Endodermal cell (in vitro differentiated cells): ENCODE measurements around the gene MTFMT. TPM values are rescaled to one million over a fixed set of nuclear protein-coding genes. Genes with fewer than 3 reads are reported as not detected.
A peak's percentile ranks its signal among the peaks of the same experiment; 100 is the strongest.

Experiments
- DNase-seq: peaks from one replicate; pipeline ENCODE4 v3.0.0-alpha.2; 2017
- H3K27ac ChIP-seq: 2 replicates; pipeline ENCODE4 v1.5.1; 2013; ENCODE audit warnings: mild to moderate bottlenecking, low read depth, low read length, moderate library complexity
- H3K27me3 ChIP-seq: 2 replicates; pipeline ENCODE4 v1.6.1; 2013; ENCODE audit warnings: mild to moderate bottlenecking, low read length, moderate library complexity; ENCODE audit not compliant: insufficient read depth, control insufficient read depth, poor library complexity, severe bottlenecking
- H3K36me3 ChIP-seq: 2 replicates; pipeline ENCODE4 v1.7.0; 2013; ENCODE audit warnings: mild to moderate bottlenecking, low read length, moderate library complexity; ENCODE audit not compliant: control insufficient read depth, insufficient read depth
- H3K4me1 ChIP-seq: one replicate; pipeline ENCODE4 v1.7.0; 2013; ENCODE audit warnings: low read length; ENCODE audit not compliant: control insufficient read depth, insufficient read depth
- H3K4me3 ChIP-seq: 2 replicates; pipeline ENCODE4 v1.5.1; 2013; ENCODE audit warnings: mild to moderate bottlenecking, low read length, moderate library complexity
- H3K9ac ChIP-seq: 2 replicates; pipeline ENCODE4 v1.6.1; 2013; ENCODE audit warnings: mild to moderate bottlenecking, low read length, moderate library complexity; ENCODE audit not compliant: poor library complexity, severe bottlenecking; ENCODE audit errors: extremely low read depth
- H3K9me3 ChIP-seq: 2 replicates; pipeline ENCODE4 v1.6.1; 2013; ENCODE audit warnings: mild to moderate bottlenecking, low read length, moderate library complexity; ENCODE audit not compliant: control insufficient read depth
- H3K27ac Mint-ChIP-seq: 2 replicates; pipeline ENCODE4 v1.8.0; 2020; ENCODE audit warnings: mixed read lengths
- H3K27me3 Mint-ChIP-seq: 2 replicates; pipeline ENCODE4 v1.8.0; 2021; ENCODE audit warnings: mild to moderate bottlenecking, mixed read lengths; ENCODE audit not compliant: insufficient read depth
- H3K36me3 Mint-ChIP-seq: 2 replicates; pipeline ENCODE4 v1.8.0; 2020; ENCODE audit warnings: low read depth, mixed read lengths
- H3K4me1 Mint-ChIP-seq: 2 replicates; pipeline ENCODE4 v1.8.0; 2020; ENCODE audit warnings: mixed read lengths
- H3K4me3 Mint-ChIP-seq: 2 replicates; pipeline ENCODE4 v1.8.0; 2020; ENCODE audit warnings: mild to moderate bottlenecking, moderate library complexity, mixed read lengths
- H3K9me3 Mint-ChIP-seq: 2 replicates; pipeline ENCODE4 v1.8.0; 2020; ENCODE audit warnings: mild to moderate bottlenecking, mixed read lengths
- WGBS, 2 experiments: methylation state at CpG; one replicate each; pipeline versions ENCODE4 v1.1.5 to v1.1.7; 2013; ENCODE audit warnings: missing lambda C conversion rate in 2 of 2, mixed read lengths in 1 of 2; ENCODE audit not compliant: insufficient coverage in 1 of 2, insufficient read length in 1 of 2; 5-methylcytosine and 5-hydroxymethylcytosine counted together
- total RNA-seq, 2 donors: library from RNA; stranded (reverse); fragmentation: NEBNext Ultra II Directional in 1 of 2; extraction: Animal tissue kit (Norgen Biotek cat#: 25700) in 1 of 2; gene quantifications; 2 replicates in 1 of 2; 3 replicates in 1 of 2; pipeline ENCODE4 v1.2.1, GENCODE V29; 2021
- TF ChIP-seq, protein P1 (sequence below): fragments of 200-600 bp; sonication (generic); conservative IDR thresholded peaks from 2 replicates; pipeline ENCODE4 v1.5.0; 2021; ENCODE audit warnings: antibody characterized with exemption, mild to moderate bottlenecking

Gene MTFMT
- total RNA-seq, 2 donors from 2014 or later = 17.8 to 23.2 TPM

DNA sequence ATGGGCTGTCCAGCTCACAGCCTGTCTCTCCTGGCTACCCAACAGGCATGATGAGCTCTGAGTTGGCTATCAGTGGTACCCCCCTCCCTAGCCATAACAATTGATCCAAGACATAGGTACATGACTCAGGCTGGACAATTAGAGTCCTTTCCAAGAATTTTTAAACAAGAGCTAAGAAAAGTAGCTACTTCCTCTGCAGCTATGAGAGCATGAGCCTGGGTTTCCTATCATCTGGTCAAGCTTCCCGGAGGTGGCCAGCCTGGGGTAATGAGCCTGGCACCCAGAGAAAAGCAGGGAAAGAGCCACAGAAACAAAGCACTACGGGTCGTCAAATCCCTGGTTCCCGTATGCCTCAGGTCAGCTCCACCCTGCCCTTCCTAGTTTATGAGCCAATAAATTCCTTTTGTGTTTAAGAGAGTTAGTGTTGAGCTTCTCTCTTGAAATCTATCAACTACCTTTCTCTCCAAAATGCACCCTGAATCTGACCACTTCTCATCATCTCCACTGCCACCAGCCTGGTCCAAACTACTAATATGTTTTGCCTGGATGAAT lies 13.4 kb upstream of the MTFMT start:
- Histone ChIP-seq H3K4me1 (no peaks in the 10 kb centered on the region), H3K36me3 (no peaks in the 10 kb centered on the region), H3K27me3 (no peaks in the 10 kb centered on the region), H3K9me3 (no peaks in the 10 kb centered on the region), H3K4me3 (no peak overlapping the region), H3K9ac (no peak overlapping the region), H3K27ac (no peak overlapping the region)
- TF ChIP-seq, protein P1, sequence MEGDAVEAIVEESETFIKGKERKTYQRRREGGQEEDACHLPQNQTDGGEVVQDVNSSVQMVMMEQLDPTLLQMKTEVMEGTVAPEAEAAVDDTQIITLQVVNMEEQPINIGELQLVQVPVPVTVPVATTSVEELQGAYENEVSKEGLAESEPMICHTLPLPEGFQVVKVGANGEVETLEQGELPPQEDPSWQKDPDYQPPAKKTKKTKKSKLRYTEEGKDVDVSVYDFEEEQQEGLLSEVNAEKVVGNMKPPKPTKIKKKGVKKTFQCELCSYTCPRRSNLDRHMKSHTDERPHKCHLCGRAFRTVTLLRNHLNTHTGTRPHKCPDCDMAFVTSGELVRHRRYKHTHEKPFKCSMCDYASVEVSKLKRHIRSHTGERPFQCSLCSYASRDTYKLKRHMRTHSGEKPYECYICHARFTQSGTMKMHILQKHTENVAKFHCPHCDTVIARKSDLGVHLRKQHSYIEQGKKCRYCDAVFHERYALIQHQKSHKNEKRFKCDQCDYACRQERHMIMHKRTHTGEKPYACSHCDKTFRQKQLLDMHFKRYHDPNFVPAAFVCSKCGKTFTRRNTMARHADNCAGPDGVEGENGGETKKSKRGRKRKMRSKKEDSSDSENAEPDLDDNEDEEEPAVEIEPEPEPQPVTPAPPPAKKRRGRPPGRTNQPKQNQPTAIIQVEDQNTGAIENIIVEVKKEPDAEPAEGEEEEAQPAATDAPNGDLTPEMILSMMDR = no peak
- no peak overlapping the region for H3K4me3 Mint-ChIP-seq
- no peaks in the 10 kb centered on the region for H3K36me3 Mint-ChIP-seq
- peaks cover 4% of the 10 kb centered on the region for H3K27me3 Mint-ChIP-seq
- H3K27ac Mint-ChIP-seq = no peak overlapping the region
- DNase-seq = peak; percentile 27
- 82 to 89% methylated on average over 3 to 4 of the region's 4 CpGs for WGBS, 2 experiments
- H3K4me1 Mint-ChIP-seq = no peaks in the 10 kb centered on the region
- H3K9me3 Mint-ChIP-seq = no peaks in the 10 kb centered on the region

DNA sequence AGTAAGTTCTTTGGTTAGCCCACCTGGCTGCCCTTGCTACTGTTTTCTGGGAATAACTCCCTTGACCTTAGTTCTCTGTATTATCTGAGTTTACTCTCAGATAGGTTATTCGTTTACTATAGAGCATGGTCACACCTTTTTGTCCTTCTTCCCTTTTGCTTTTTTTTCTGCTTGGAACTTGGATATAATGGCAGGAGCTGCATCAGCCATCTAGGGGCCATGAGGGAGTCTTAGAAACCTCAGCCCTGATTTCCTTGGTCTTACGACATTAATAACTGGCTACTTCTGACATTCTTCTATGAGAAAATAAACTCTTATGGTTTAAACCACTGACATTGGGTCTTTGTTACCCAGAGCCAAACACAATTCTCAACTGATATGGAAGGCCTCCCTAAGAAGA lies 12.3 kb upstream of the MTFMT start:
- peaks cover 4% of the 10 kb centered on the region for H3K27me3 Mint-ChIP-seq
- DNase-seq = peak; percentile 2
- H3K4me1 Mint-ChIP-seq = no peaks in the 10 kb centered on the region
- Histone ChIP-seq H3K27me3 (no peaks in the 10 kb centered on the region), H3K36me3 (no peaks in the 10 kb centered on the region), H3K9ac (no peak overlapping the region), H3K4me1 (no peaks in the 10 kb centered on the region), H3K9me3 (no peaks in the 10 kb centered on the region), H3K4me3 (no peak overlapping the region), H3K27ac (no peak overlapping the region)
- TF ChIP-seq, protein P1 = no peak
- WGBS, 2 experiments = 94 to 95% methylated on average over 2 of the region's 2 CpGs
- H3K36me3 Mint-ChIP-seq = no peaks in the 10 kb centered on the region
- H3K4me3 Mint-ChIP-seq = no peak overlapping the region
- H3K27ac Mint-ChIP-seq = no peak overlapping the region
- H3K9me3 Mint-ChIP-seq = no peaks in the 10 kb centered on the region

DNA sequence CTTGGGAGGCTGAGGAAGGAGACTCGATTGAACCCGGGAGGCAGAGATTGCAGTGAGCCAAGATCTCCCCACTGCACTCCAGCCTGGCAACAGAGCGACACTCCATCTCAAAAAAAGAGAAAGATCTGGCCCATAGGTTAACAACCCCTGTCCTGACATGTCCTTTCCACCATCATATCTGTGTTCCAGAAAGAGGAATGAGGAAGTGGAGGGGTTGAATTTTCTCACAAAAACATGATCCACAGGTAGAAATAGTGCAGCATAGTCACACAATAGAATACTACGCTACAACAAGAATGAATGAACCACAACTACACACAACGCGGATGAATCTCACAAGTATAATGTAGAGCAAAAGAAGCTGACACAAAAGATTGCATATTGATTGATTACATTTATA lies 11.0 kb upstream of the MTFMT start:
- DNase-seq = peak; percentile 13
- no peak overlapping the region for H3K4me3 Mint-ChIP-seq
- Histone ChIP-seq H3K4me1 (no peaks in the 10 kb centered on the region), H3K4me3 (no peak overlapping the region), H3K9me3 (no peaks in the 10 kb centered on the region), H3K9ac (no peak overlapping the region), H3K27ac (no peak overlapping the region), H3K27me3 (no peaks in the 10 kb centered on the region), H3K36me3 (no peaks in the 10 kb centered on the region)
- peaks cover 4% of the 10 kb centered on the region for H3K27me3 Mint-ChIP-seq
- no peaks in the 10 kb centered on the region for H3K9me3 Mint-ChIP-seq
- TF ChIP-seq, protein P1 = no peak
- 95 to 100% methylated on average over 2 to 4 of the region's 6 CpGs for WGBS, 2 experiments
- no peak overlapping the region for H3K27ac Mint-ChIP-seq
- H3K4me1 Mint-ChIP-seq = no peaks in the 10 kb centered on the region
- no peaks in the 10 kb centered on the region for H3K36me3 Mint-ChIP-seq
